ENCODE measurements around the gene CERS2.
A peak's percentile ranks its signal among the peaks of the same experiment; 100 is the strongest.

CERS2 gene

DNA sequence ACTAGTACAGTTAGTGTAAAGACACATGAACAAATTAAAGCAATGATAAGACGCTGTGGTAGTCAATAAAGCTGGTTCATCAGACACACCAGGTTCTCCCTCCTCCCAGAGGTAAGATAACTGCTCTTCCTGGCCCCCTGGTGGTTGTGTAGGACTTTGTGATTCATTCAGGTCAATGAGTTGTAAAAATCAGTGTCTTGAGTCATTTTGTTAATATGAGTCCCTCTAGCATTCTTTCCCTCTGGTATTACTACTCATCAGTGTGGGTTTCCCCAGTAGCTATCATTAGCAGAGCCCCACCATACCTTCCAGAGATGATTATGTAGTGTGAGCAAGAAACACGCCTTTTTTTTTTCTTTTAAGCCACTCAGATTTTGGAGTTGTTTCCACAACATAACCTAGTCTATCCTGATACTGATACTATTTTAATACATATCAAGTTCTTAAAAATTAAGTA lies 52.1 kb downstream of the CERS2 start:
- FAIRE-seq, result peak; percentile 86
- peak; percentile 50 for DNase-seq (ENCODE audit: insufficient read length, low spot score)

DNA sequence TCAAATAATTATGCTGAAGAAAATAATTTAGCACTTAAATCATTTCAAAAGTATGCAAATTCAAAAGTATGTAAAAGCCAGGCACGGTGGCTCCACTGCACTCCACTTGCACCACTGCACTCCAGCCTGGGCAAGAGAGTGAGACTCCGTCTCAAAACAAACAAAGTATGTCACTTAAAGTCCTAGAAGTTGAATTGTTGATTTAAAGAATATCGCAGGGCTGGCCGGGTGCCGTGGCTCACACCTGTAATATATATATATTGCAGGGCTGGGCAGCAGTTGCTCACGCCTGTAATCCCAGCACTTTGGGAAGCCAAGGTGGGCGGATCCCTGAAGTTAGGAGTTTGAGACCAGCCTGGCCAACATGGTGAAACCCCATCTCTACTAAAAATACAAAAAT lies 57.2 kb downstream of the CERS2 start:
- FAIRE-seq (no peak), DNase-seq (ENCODE audit: insufficient read length, low spot score) (no peak)

Data from GM19239 (cell line).